SK-N-SH treated with all-trans-retinoic acid at 6 μM for 48 hours (cell line): ENCODE results near the gene TRIM17.

Experiments
- ATAC-seq: fragments of 200-7000 bp; cut with Tn5 transposase; 3 replicates; pipeline ENCODE4 v1.9.1; 2020; ENCODE audit warnings: mild to moderate bottlenecking, moderate library complexity
- ARNTL ChIP-seq: fragments of 450-650 bp; formaldehyde crosslinking; IDR thresholded peaks from 2 replicates; pipeline ENCODE4 v1.5.0; 2020; ENCODE audit warnings: low read depth, mild to moderate bottlenecking, moderate library complexity, borderline replicate concordance
- BACH2 ChIP-seq: fragments of 250-450 bp; sonication (Bioruptor Pico); IDR thresholded peaks from 2 replicates; pipeline ENCODE4 v1.9.0; 2021; ENCODE audit warnings: mild to moderate bottlenecking, borderline replicate concordance
- CREB5 ChIP-seq: fragments of 250-450 bp; sonication (Bioruptor Pico); IDR thresholded peaks from 2 replicates; pipeline ENCODE4 v1.5.1; 2020; ENCODE audit warnings: low read depth, mild to moderate bottlenecking, moderate library complexity
- CSDC2 ChIP-seq: fragments of 250-450 bp; sonication (Bioruptor Pico); IDR thresholded peaks from 2 replicates; pipeline ENCODE4 v1.5.0; 2020; ENCODE audit warnings: mild to moderate bottlenecking, moderate library complexity
- CSRNP3 ChIP-seq: fragments of 250-450 bp; sonication (Bioruptor Pico); IDR thresholded peaks from 2 replicates; pipeline ENCODE4 v1.5.1; 2021; ENCODE audit warnings: mild to moderate bottlenecking, moderate library complexity
- ESRRG ChIP-seq: fragments of 250-450 bp; sonication (Bioruptor Pico); IDR thresholded peaks from 2 replicates; pipeline ENCODE4 v1.6.1; 2021; ENCODE audit warnings: mild to moderate bottlenecking
- GLIS3 ChIP-seq: fragments of 250-450 bp; sonication (Bioruptor Pico); IDR thresholded peaks from 2 replicates; pipeline ENCODE4 v1.5.0; 2020; ENCODE audit warnings: mild to moderate bottlenecking, moderate library complexity
- ISL1 ChIP-seq: fragments of 250-450 bp; sonication (Bioruptor Pico); IDR thresholded peaks from 2 replicates; pipeline ENCODE4 v2.1.2; 2022; ENCODE audit warnings: mild to moderate bottlenecking, moderate library complexity
- OSR1 ChIP-seq: fragments of 250-450 bp; sonication (Bioruptor Pico); IDR thresholded peaks from 2 replicates; pipeline ENCODE4 v1.8.0; 2022; ENCODE audit warnings: moderate library complexity, mild to moderate bottlenecking, inconsistent platforms
- PATZ1 ChIP-seq: fragments of 250-450 bp; sonication (Bioruptor Pico); IDR thresholded peaks from 2 replicates; pipeline ENCODE4 v1.8.0; 2020; ENCODE audit warnings: mild to moderate bottlenecking, moderate library complexity, borderline replicate concordance
- POU6F1 ChIP-seq: fragments of 250-450 bp; sonication (Bioruptor Pico); IDR thresholded peaks from 2 replicates; pipeline ENCODE4 v1.8.0; 2021; ENCODE audit warnings: low read depth, mild to moderate bottlenecking, moderate library complexity, borderline replicate concordance
- PPARA ChIP-seq: fragments of 250-450 bp; sonication (Bioruptor Pico); IDR thresholded peaks from 2 replicates; pipeline ENCODE4 v1.5.0; 2020; ENCODE audit warnings: mild to moderate bottlenecking, borderline replicate concordance
- SNAI2 ChIP-seq: fragments of 250-450 bp; sonication (Bioruptor Pico); IDR thresholded peaks from 2 replicates; pipeline ENCODE4 v1.5.0; 2020; ENCODE audit warnings: mild to moderate bottlenecking, moderate library complexity
- TCF4 ChIP-seq: fragments of 250-450 bp; sonication (Bioruptor Pico); IDR thresholded peaks from 2 replicates; pipeline ENCODE4 v1.8.0; 2021; ENCODE audit warnings: mild to moderate bottlenecking, moderate library complexity, borderline replicate concordance
- TOX ChIP-seq: fragments of 250-450 bp; sonication (Bioruptor Pico); IDR thresholded peaks from 2 replicates; pipeline ENCODE4 v1.8.0; 2021; ENCODE audit warnings: mild to moderate bottlenecking, moderate library complexity, borderline replicate concordance
- TSHZ2 ChIP-seq: fragments of 250-450 bp; sonication (Bioruptor Pico); IDR thresholded peaks from 2 replicates; pipeline ENCODE4 v1.5.0; 2020; ENCODE audit warnings: mild to moderate bottlenecking, moderate library complexity
- ZC3H10 ChIP-seq: fragments of 250-450 bp; sonication (Bioruptor Pico); IDR thresholded peaks from 2 replicates; pipeline ENCODE4 v1.5.1; 2021; ENCODE audit warnings: mild to moderate bottlenecking, moderate library complexity
- ZFP3 ChIP-seq: fragments of 250-450 bp; sonication (Bioruptor Pico); IDR thresholded peaks from 2 replicates; pipeline ENCODE4 v1.5.0; 2020; ENCODE audit warnings: mild to moderate bottlenecking, moderate library complexity
- ZFP30 ChIP-seq: fragments of 450-650 bp; formaldehyde crosslinking; IDR thresholded peaks from 2 replicates; pipeline ENCODE4 v1.5.0; 2022; ENCODE audit warnings: mild to moderate bottlenecking, moderate library complexity
- ZNF565 ChIP-seq: fragments of 450-650 bp; formaldehyde crosslinking; conservative IDR thresholded peaks from 2 replicates; pipeline ENCODE4 v1.5.0; 2020; ENCODE audit warnings: low read depth, mild to moderate bottlenecking, moderate library complexity
- ZNF70 ChIP-seq: fragments of 450-650 bp; formaldehyde crosslinking; IDR thresholded peaks from 2 replicates; pipeline ENCODE4 v1.5.0; 2020; ENCODE audit warnings: mild to moderate bottlenecking, moderate library complexity
- ZNF8 ChIP-seq: fragments of 450-650 bp; formaldehyde crosslinking; IDR thresholded peaks from 2 replicates; pipeline ENCODE4 v1.5.0; 2020; ENCODE audit warnings: mild to moderate bottlenecking, moderate library complexity

The TRIM17 gene

GRCh38 chr1:228407106-228408040 lies 9.3 kb downstream of the TRIM17 start:
- TF ChIP-seq ZFP3 (CRISPR knock-in tag) (no peak), OSR1 (CRISPR knock-in tag) (no peak), CREB5 (CRISPR knock-in tag) (no peak), ESRRG (CRISPR knock-in tag) (no peak), PPARA (CRISPR knock-in tag) (no peak), CSDC2 (CRISPR knock-in tag) (no peak), ZFP30 (no peak), TSHZ2 (CRISPR knock-in tag) (no peak), PATZ1 (CRISPR knock-in tag) (no peak), TCF4 (CRISPR knock-in tag) (no peak), ZNF8 (CRISPR knock-in tag) (no peak)
- ATAC-seq, result peak; percentile 77

- peak; percentile 42; the same call in 1 of the 3 replicates for ATAC-seq
- no peak for TF ChIP-seq ISL1 (CRISPR knock-in tag)
- no peak for TF ChIP-seq SNAI2 (CRISPR knock-in tag)
- TF ChIP-seq ZC3H10 (CRISPR knock-in tag), result no peak
- no peak for TF ChIP-seq ZNF70 (CRISPR knock-in tag)
Observed at GRCh38 chr1:228405979-228406228, 10.8 kb downstream of the TRIM17 start.

- no peak for TF ChIP-seq ZFP3 (CRISPR knock-in tag)
- no peak for TF ChIP-seq PPARA (CRISPR knock-in tag)
- no peak for TF ChIP-seq ARNTL (CRISPR knock-in tag)
- TF ChIP-seq TOX (CRISPR knock-in tag), result no peak
- no peak for TF ChIP-seq ZNF8 (CRISPR knock-in tag)
- no peak for TF ChIP-seq ZFP30
- no peak for TF ChIP-seq OSR1 (CRISPR knock-in tag)
- no peak for TF ChIP-seq ZNF70 (CRISPR knock-in tag)
- no peak for TF ChIP-seq POU6F1 (CRISPR knock-in tag)
- no peak for TF ChIP-seq BACH2 (CRISPR knock-in tag)
- TF ChIP-seq ZC3H10 (CRISPR knock-in tag), result no peak
- no peak for TF ChIP-seq CSRNP3
- TF ChIP-seq TSHZ2 (CRISPR knock-in tag), result no peak
- no peak for TF ChIP-seq CSDC2 (CRISPR knock-in tag)
- TF ChIP-seq SNAI2 (CRISPR knock-in tag), result no peak
- TF ChIP-seq ZNF565 (CRISPR knock-in tag), result no peak
- TF ChIP-seq ESRRG (CRISPR knock-in tag), result no peak
- TF ChIP-seq GLIS3, result no peak
- TF ChIP-seq CREB5 (CRISPR knock-in tag), result no peak
- no peak for ATAC-seq
Observed at GRCh38 chr1:228405200-228405978, 11.3 kb downstream of the TRIM17 start.
